Measurements from ENCODE around the gene GRIP1.
A peak's percentile ranks its signal among the peaks of the same experiment; 100 is the strongest.

GRIP1 gene

DNA sequence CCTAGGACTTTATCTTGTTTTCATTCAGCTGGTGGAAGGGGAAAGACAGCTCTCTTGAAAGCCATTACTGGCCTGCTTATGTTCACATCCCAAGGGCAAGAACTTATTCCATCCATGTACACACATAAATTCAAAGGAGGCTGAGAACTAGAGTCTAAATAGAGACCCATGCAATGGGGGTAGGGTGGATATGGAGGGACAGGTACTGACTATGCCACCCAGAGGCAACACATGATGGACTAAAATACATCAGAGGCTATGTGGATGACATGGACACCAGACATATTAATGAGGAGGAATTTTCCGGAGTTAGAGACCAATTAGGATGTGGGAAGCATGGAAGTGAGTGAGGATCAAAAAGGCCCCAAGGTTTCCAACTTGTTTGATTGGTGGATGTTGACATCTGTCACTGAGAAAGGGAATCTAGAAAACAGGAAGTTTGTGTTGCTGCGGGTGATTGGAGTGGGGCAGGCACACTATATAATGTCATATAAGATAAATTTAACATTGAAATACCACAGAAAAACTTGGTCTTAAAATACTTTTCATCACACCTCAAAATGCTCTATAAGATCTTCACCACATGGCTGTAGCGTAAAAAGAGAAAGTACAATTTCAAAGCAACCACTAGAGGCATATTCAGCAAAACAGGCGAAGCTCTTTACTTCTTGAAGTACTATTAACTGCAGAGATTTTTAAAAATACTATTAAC lies 130.4 kb downstream of the GRIP1 start:
- Histone ChIP-seq H3K4me2 (ENCODE audit: insufficient read depth, low read length) (no peak overlapping the region), H3K27ac (ENCODE audit: low read length) (no peak overlapping the region), H3K36me3 (ENCODE audit: insufficient read depth, low read length) (no peaks in the 10 kb centered on the region), H3K9me3 (ENCODE audit: insufficient read depth, low read length, severe bottlenecking) (no peaks in the 10 kb centered on the region), H3K79me2 (ENCODE audit: insufficient read depth, low read length) (no peaks in the 10 kb centered on the region), H3K4me3 (ENCODE audit: low read depth in 1 of 2, low read length in 2 of 2) (no peak overlapping the region), H3K27me3 (ENCODE audit: insufficient read depth, low read length, poor library complexity) (no peaks in the 10 kb centered on the region), H4K20me1 (ENCODE audit: insufficient read depth, low read length) (no peaks in the 10 kb centered on the region), H3K9ac (ENCODE audit: low read depth, low read length) (no peak overlapping the region), H3K4me1 (ENCODE audit: insufficient read depth, low read length) (no peaks in the 10 kb centered on the region), H2AFZ (ENCODE audit: low read depth, low read length) (no peak overlapping the region)
- DNase-seq (no peak), ATAC-seq (ENCODE audit: insufficient read depth, low read depth) (no peak)
- TF ChIP-seq EZH2 (IDR thresholded peaks at IDR 0.05; ENCODE audit: borderline replicate concordance, low read depth, low read length, severe bottlenecking): no peak
- TF ChIP-seq, protein P1, sequence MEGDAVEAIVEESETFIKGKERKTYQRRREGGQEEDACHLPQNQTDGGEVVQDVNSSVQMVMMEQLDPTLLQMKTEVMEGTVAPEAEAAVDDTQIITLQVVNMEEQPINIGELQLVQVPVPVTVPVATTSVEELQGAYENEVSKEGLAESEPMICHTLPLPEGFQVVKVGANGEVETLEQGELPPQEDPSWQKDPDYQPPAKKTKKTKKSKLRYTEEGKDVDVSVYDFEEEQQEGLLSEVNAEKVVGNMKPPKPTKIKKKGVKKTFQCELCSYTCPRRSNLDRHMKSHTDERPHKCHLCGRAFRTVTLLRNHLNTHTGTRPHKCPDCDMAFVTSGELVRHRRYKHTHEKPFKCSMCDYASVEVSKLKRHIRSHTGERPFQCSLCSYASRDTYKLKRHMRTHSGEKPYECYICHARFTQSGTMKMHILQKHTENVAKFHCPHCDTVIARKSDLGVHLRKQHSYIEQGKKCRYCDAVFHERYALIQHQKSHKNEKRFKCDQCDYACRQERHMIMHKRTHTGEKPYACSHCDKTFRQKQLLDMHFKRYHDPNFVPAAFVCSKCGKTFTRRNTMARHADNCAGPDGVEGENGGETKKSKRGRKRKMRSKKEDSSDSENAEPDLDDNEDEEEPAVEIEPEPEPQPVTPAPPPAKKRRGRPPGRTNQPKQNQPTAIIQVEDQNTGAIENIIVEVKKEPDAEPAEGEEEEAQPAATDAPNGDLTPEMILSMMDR (IDR thresholded peaks at IDR 0.05; ENCODE audit: borderline replicate concordance, extremely low read depth, low read length, poor library complexity, severe bottlenecking): peak; percentile 40

DNA sequence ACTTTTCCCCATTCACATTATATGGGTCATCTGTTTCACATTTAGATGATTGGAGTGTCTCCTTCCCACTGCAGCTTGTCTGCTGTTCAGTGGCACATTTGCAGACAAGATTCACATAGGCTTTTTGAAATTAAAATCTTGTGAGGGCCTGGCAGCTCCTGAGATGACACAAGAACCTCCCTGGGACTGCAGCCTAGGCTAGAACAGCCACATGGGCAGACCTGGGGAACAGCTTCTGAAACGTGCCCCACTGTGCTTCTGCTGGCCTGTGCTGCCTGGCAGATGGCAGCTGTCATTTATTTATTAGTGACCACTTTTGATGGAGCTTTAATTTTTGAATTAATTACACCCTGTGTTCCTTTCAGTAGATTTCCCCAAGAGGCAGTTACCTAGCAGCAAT lies 137.4 kb downstream of the GRIP1 start:
- Histone ChIP-seq H3K27me3 (ENCODE audit: insufficient read depth, low read length, poor library complexity) (no peaks in the 10 kb centered on the region), H4K20me1 (ENCODE audit: insufficient read depth, low read length) (no peaks in the 10 kb centered on the region), H3K9me3 (ENCODE audit: insufficient read depth, low read length, severe bottlenecking) (no peaks in the 10 kb centered on the region), H3K4me3 (ENCODE audit: low read depth in 1 of 2, low read length in 2 of 2) (no peak overlapping the region), H3K4me1 (ENCODE audit: insufficient read depth, low read length) (no peaks in the 10 kb centered on the region), H2AFZ (ENCODE audit: low read depth, low read length) (no peak overlapping the region), H3K36me3 (ENCODE audit: insufficient read depth, low read length) (no peaks in the 10 kb centered on the region), H3K79me2 (ENCODE audit: insufficient read depth, low read length) (no peaks in the 10 kb centered on the region), H3K27ac (ENCODE audit: low read length) (no peak overlapping the region), H3K9ac (ENCODE audit: low read depth, low read length) (no peak overlapping the region), H3K4me2 (ENCODE audit: insufficient read depth, low read length) (no peak overlapping the region)
- ATAC-seq (ENCODE audit: insufficient read depth, low read depth): no peak
- TF ChIP-seq, protein P1 (IDR thresholded peaks at IDR 0.05; ENCODE audit: borderline replicate concordance, extremely low read depth, low read length, poor library complexity, severe bottlenecking): no peak
- TF ChIP-seq EZH2 (IDR thresholded peaks at IDR 0.05; ENCODE audit: borderline replicate concordance, low read depth, low read length, severe bottlenecking): no peak
- no peak for DNase-seq

DNA sequence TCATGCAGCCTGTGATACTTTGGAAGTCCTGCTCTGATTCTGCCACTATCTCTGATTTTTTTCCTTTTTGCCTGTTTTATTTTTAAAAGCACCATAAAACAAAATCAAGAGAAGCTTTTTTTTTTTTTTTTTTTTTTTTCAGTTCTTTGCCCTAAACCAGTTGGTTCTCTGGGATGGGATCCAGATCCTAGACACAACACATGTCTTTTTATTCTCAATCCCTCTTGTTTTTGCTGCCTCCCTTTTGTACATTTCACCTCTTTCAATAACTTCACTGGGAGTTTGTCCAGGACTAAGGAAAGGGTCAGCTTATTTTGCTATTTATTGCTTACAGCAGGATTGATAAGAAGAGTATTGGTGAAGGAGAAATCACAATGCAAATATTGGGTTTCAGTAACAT lies 139.4 kb downstream of the GRIP1 start:
- TF ChIP-seq, protein P1 (IDR thresholded peaks at IDR 0.05; ENCODE audit: borderline replicate concordance, extremely low read depth, low read length, poor library complexity, severe bottlenecking): no peak
- no peak for TF ChIP-seq EZH2 (IDR thresholded peaks at IDR 0.05; ENCODE audit: borderline replicate concordance, low read depth, low read length, severe bottlenecking)
- Histone ChIP-seq H3K36me3 (ENCODE audit: insufficient read depth, low read length) (no peaks in the 10 kb centered on the region), H3K4me3 (ENCODE audit: low read depth in 1 of 2, low read length in 2 of 2) (no peak overlapping the region), H3K27ac (ENCODE audit: low read length) (no peak overlapping the region), H3K4me1 (ENCODE audit: insufficient read depth, low read length) (no peaks in the 10 kb centered on the region), H3K79me2 (ENCODE audit: insufficient read depth, low read length) (no peaks in the 10 kb centered on the region), H3K9me3 (ENCODE audit: insufficient read depth, low read length, severe bottlenecking) (no peaks in the 10 kb centered on the region), H2AFZ (ENCODE audit: low read depth, low read length) (no peak overlapping the region), H3K4me2 (ENCODE audit: insufficient read depth, low read length) (no peak overlapping the region), H4K20me1 (ENCODE audit: insufficient read depth, low read length) (no peaks in the 10 kb centered on the region), H3K27me3 (ENCODE audit: insufficient read depth, low read length, poor library complexity) (no peaks in the 10 kb centered on the region), H3K9ac (ENCODE audit: low read depth, low read length) (no peak overlapping the region)
- DNase-seq (no peak), ATAC-seq (ENCODE audit: insufficient read depth, low read depth) (no peak)

All from DND-41 (cell line).